ENCODE data around the gene DPH1.
"Not testable (repeated sequence)": the region's sequence is repeated elsewhere in the genome, so short reads cannot be mapped to it uniquely, and the experiment has no call there.

Gene DPH1

GRCh38 chr17:2008332-2009126 lies 21.4 kb upstream of the DPH1 start:
- Histone ChIP-seq H3K27me3 (replicated peaks; ENCODE audit: control insufficient read depth, insufficient read depth, low read length, poor library complexity, severe bottlenecking) (no peaks in the 10 kb centered on the region), H3K9me3 (ENCODE audit: control insufficient read depth, low read length) (no peaks in the 10 kb centered on the region), H3K4me3 (ENCODE audit: insufficient read depth, low read depth, low read length, poor library complexity, severe bottlenecking) (no peak overlapping the region), H3K27ac (ENCODE audit: insufficient read depth, low read length, poor library complexity, severe bottlenecking) (no peak overlapping the region), H3K4me1 (ENCODE audit: control insufficient read depth, insufficient read depth, low read length, poor library complexity, severe bottlenecking) (no peaks in the 10 kb centered on the region), H3K36me3 (ENCODE audit: control insufficient read depth, insufficient read depth, low read length) (no peaks in the 10 kb centered on the region)
- DNase-seq = no peak

GRCh38 chr17:2009737-2010136 lies 20.2 kb upstream of the DPH1 start:
- no peaks in the 10 kb centered on the region for H3K36me3 ChIP-seq (ENCODE audit: control insufficient read depth, insufficient read depth, low read length)
- DNase-seq = no peak
- H3K4me1 ChIP-seq (ENCODE audit: control insufficient read depth, insufficient read depth, low read length, poor library complexity, severe bottlenecking) = no peaks in the 10 kb centered on the region
- no peaks in the 10 kb centered on the region for H3K27me3 ChIP-seq (replicated peaks; ENCODE audit: control insufficient read depth, insufficient read depth, low read length, poor library complexity, severe bottlenecking)
- no peak overlapping the region for H3K27ac ChIP-seq (ENCODE audit: insufficient read depth, low read length, poor library complexity, severe bottlenecking)
- H3K9me3 ChIP-seq (ENCODE audit: control insufficient read depth, low read length) = no peaks in the 10 kb centered on the region
- H3K4me3 ChIP-seq (ENCODE audit: insufficient read depth, low read depth, low read length, poor library complexity, severe bottlenecking) = no peak overlapping the region

- Histone ChIP-seq H3K27ac (ENCODE audit: insufficient read depth, low read length, poor library complexity, severe bottlenecking) (no peak overlapping the region), H3K4me1 (ENCODE audit: control insufficient read depth, insufficient read depth, low read length, poor library complexity, severe bottlenecking) (no peaks in the 10 kb centered on the region), H3K27me3 (replicated peaks; ENCODE audit: control insufficient read depth, insufficient read depth, low read length, poor library complexity, severe bottlenecking) (no peaks in the 10 kb centered on the region), H3K4me3 (ENCODE audit: insufficient read depth, low read depth, low read length, poor library complexity, severe bottlenecking) (no peak overlapping the region), H3K9me3 (ENCODE audit: control insufficient read depth, low read length) (no peaks in the 10 kb centered on the region), H3K36me3 (ENCODE audit: control insufficient read depth, insufficient read depth, low read length) (no peaks in the 10 kb centered on the region)
- no peak for DNase-seq
Observed at GRCh38 chr17:2011411-2012371, 18.3 kb upstream of the DPH1 start.

- Histone ChIP-seq H3K9me3 (ENCODE audit: control insufficient read depth, low read length) (no peaks in the 10 kb centered on the region), H3K27ac (ENCODE audit: insufficient read depth, low read length, poor library complexity, severe bottlenecking) (no peak overlapping the region), H3K36me3 (ENCODE audit: control insufficient read depth, insufficient read depth, low read length) (no peaks in the 10 kb centered on the region), H3K4me3 (ENCODE audit: insufficient read depth, low read depth, low read length, poor library complexity, severe bottlenecking) (no peak overlapping the region), H3K4me1 (ENCODE audit: control insufficient read depth, insufficient read depth, low read length, poor library complexity, severe bottlenecking) (no peaks in the 10 kb centered on the region), H3K27me3 (replicated peaks; ENCODE audit: control insufficient read depth, insufficient read depth, low read length, poor library complexity, severe bottlenecking) (no peaks in the 10 kb centered on the region)
- DNase-seq = no peak
Observed at GRCh38 chr17:2012499-2012898, 17.5 kb upstream of the DPH1 start.

GRCh38 chr17:2013220-2013993 lies 16.5 kb upstream of the DPH1 start:
- not testable (repeated sequence) for DNase-seq; H3K27me3 ChIP-seq (replicated peaks; ENCODE audit: control insufficient read depth, insufficient read depth, low read length, poor library complexity, severe bottlenecking); H3K27ac ChIP-seq (ENCODE audit: insufficient read depth, low read length, poor library complexity, severe bottlenecking); H3K4me3 ChIP-seq (ENCODE audit: insufficient read depth, low read depth, low read length, poor library complexity, severe bottlenecking); H3K4me1 ChIP-seq (ENCODE audit: control insufficient read depth, insufficient read depth, low read length, poor library complexity, severe bottlenecking); H3K36me3 ChIP-seq (ENCODE audit: control insufficient read depth, insufficient read depth, low read length); H3K9me3 ChIP-seq (ENCODE audit: control insufficient read depth, low read length)

GRCh38 chr17:2013994-2014317 lies 16.0 kb upstream of the DPH1 start:
- no peak for DNase-seq
- Histone ChIP-seq H3K27ac (ENCODE audit: insufficient read depth, low read length, poor library complexity, severe bottlenecking) (no peak overlapping the region), H3K9me3 (ENCODE audit: control insufficient read depth, low read length) (no peaks in the 10 kb centered on the region), H3K27me3 (replicated peaks; ENCODE audit: control insufficient read depth, insufficient read depth, low read length, poor library complexity, severe bottlenecking) (no peaks in the 10 kb centered on the region), H3K36me3 (ENCODE audit: control insufficient read depth, insufficient read depth, low read length) (no peaks in the 10 kb centered on the region), H3K4me3 (ENCODE audit: insufficient read depth, low read depth, low read length, poor library complexity, severe bottlenecking) (no peak overlapping the region), H3K4me1 (ENCODE audit: control insufficient read depth, insufficient read depth, low read length, poor library complexity, severe bottlenecking) (no peaks in the 10 kb centered on the region)

GRCh38 chr17:2015314-2015713 lies 14.6 kb upstream of the DPH1 start:
- no peak overlapping the region for H3K27ac ChIP-seq (ENCODE audit: insufficient read depth, low read length, poor library complexity, severe bottlenecking)
- DNase-seq = no peak
- no peaks in the 10 kb centered on the region for H3K27me3 ChIP-seq (replicated peaks; ENCODE audit: control insufficient read depth, insufficient read depth, low read length, poor library complexity, severe bottlenecking)
- H3K4me1 ChIP-seq (ENCODE audit: control insufficient read depth, insufficient read depth, low read length, poor library complexity, severe bottlenecking) = no peaks in the 10 kb centered on the region
- no peaks in the 10 kb centered on the region for H3K36me3 ChIP-seq (ENCODE audit: control insufficient read depth, insufficient read depth, low read length)
- H3K9me3 ChIP-seq (ENCODE audit: control insufficient read depth, low read length) = no peaks in the 10 kb centered on the region
- no peak overlapping the region for H3K4me3 ChIP-seq (ENCODE audit: insufficient read depth, low read depth, low read length, poor library complexity, severe bottlenecking)

- no peak for DNase-seq
- H3K4me1 ChIP-seq (ENCODE audit: control insufficient read depth, insufficient read depth, low read length, poor library complexity, severe bottlenecking) = no peaks in the 10 kb centered on the region
- H3K27me3 ChIP-seq (replicated peaks; ENCODE audit: control insufficient read depth, insufficient read depth, low read length, poor library complexity, severe bottlenecking) = no peaks in the 10 kb centered on the region
- no peak overlapping the region for H3K4me3 ChIP-seq (ENCODE audit: insufficient read depth, low read depth, low read length, poor library complexity, severe bottlenecking)
- H3K27ac ChIP-seq (ENCODE audit: insufficient read depth, low read length, poor library complexity, severe bottlenecking) = no peak overlapping the region
- H3K36me3 ChIP-seq (ENCODE audit: control insufficient read depth, insufficient read depth, low read length) = no peaks in the 10 kb centered on the region
- no peaks in the 10 kb centered on the region for H3K9me3 ChIP-seq (ENCODE audit: control insufficient read depth, low read length)
Observed at GRCh38 chr17:2016494-2016893, 13.5 kb upstream of the DPH1 start.

- Histone ChIP-seq H3K36me3 (ENCODE audit: control insufficient read depth, insufficient read depth, low read length) (no peaks in the 10 kb centered on the region), H3K9me3 (ENCODE audit: control insufficient read depth, low read length) (no peaks in the 10 kb centered on the region), H3K27me3 (replicated peaks; ENCODE audit: control insufficient read depth, insufficient read depth, low read length, poor library complexity, severe bottlenecking) (no peaks in the 10 kb centered on the region), H3K4me3 (ENCODE audit: insufficient read depth, low read depth, low read length, poor library complexity, severe bottlenecking) (no peak overlapping the region), H3K4me1 (ENCODE audit: control insufficient read depth, insufficient read depth, low read length, poor library complexity, severe bottlenecking) (no peaks in the 10 kb centered on the region), H3K27ac (ENCODE audit: insufficient read depth, low read length, poor library complexity, severe bottlenecking) (no peak overlapping the region)
- no peak for DNase-seq
Observed at GRCh38 chr17:2017274-2017941, 12.5 kb upstream of the DPH1 start.
